A549 (cell line): ENCODE results near the gene TTF1.

Source experiments
- BHLHE40 ChIP-seq: IDR thresholded peaks from 2 replicates; pipeline ENCODE4 v1.6.1; 2012; ENCODE audit warnings: low read depth, low read length, inconsistent platforms
- EP300 ChIP-seq, 2 experiments: fragments of >200 bp; sonication (Bioruptor Twin); formaldehyde crosslinking; IDR thresholded peaks; 2 replicates in 1 of 2; 3 replicates in 1 of 2; pipeline ENCODE4 v1.6.1; 2016 to 2017
- FOXS1 ChIP-seq: fragments of 250-450 bp; sonication (Bioruptor Pico); IDR thresholded peaks from 2 replicates; pipeline ENCODE4 v1.5.0; 2020; ENCODE audit warnings: mild to moderate bottlenecking, moderate library complexity
- JUN ChIP-seq, 2 experiments: fragments of >200 bp; sonication (Bioruptor Twin); formaldehyde crosslinking; IDR thresholded peaks; 2 replicates in 1 of 2; 3 replicates in 1 of 2; pipeline ENCODE4 v1.6.1; 2016 to 2017
- KDM1A ChIP-seq: fragments of 200-600 bp; sonication (generic); IDR thresholded peaks from 2 replicates; pipeline ENCODE4 v1.6.1; 2016; ENCODE audit warnings: low read depth, mild to moderate bottlenecking
- MAFK ChIP-seq: fragments of 450-650 bp; IDR thresholded peaks from 2 replicates; pipeline ENCODE4 v1.6.1; 2014; ENCODE audit not compliant: partially characterized antibody
- NPAS2 ChIP-seq: fragments of 250-450 bp; sonication (Bioruptor Pico); IDR thresholded peaks from 2 replicates; pipeline ENCODE4 v1.8.0; 2022; ENCODE audit warnings: mild to moderate bottlenecking, moderate library complexity, borderline replicate concordance
- PHF8 ChIP-seq: fragments of 200-600 bp; sonication (generic); IDR thresholded peaks from 2 replicates; pipeline ENCODE4 v1.6.1; 2016; ENCODE audit warnings: low read depth, mild to moderate bottlenecking, antibody characterized with exemption, moderate library complexity, borderline replicate concordance
- POLR2A ChIP-seq: IDR thresholded peaks from 2 replicates; pipeline ENCODE4 v1.6.1; 2012; ENCODE audit warnings: mild to moderate bottlenecking, low read length
- RAD21 ChIP-seq, 2 experiments: fragments of >200 bp in 1 of 2; sonication (Bioruptor Twin) in 1 of 2; formaldehyde crosslinking in 1 of 2; IDR thresholded peaks in 1 of 2; conservative IDR thresholded peaks in 1 of 2; 2 replicates in 1 of 2; 3 replicates in 1 of 2; pipeline ENCODE4 v1.6.1; 2012 to 2018; ENCODE audit warnings: inconsistent platforms in 1 of 2
- TF ChIP-seq, protein P1 (sequence below): fragments of >200 bp; sonication (Bioruptor Twin); formaldehyde crosslinking; IDR thresholded peaks from 3 replicates; pipeline ENCODE4 v1.5.1; 2016
- TF ChIP-seq, protein P2 (sequence below): fragments of 200-600 bp; sonication (generic); IDR thresholded peaks from 2 replicates; pipeline ENCODE4 v1.6.1; 2016; ENCODE audit warnings: antibody characterized with exemption, mild to moderate bottlenecking, moderate library complexity

GRCh38 chr9:132407196-132407595, 556 bp upstream of the TTF1 start:
- TF ChIP-seq, protein P1, sequence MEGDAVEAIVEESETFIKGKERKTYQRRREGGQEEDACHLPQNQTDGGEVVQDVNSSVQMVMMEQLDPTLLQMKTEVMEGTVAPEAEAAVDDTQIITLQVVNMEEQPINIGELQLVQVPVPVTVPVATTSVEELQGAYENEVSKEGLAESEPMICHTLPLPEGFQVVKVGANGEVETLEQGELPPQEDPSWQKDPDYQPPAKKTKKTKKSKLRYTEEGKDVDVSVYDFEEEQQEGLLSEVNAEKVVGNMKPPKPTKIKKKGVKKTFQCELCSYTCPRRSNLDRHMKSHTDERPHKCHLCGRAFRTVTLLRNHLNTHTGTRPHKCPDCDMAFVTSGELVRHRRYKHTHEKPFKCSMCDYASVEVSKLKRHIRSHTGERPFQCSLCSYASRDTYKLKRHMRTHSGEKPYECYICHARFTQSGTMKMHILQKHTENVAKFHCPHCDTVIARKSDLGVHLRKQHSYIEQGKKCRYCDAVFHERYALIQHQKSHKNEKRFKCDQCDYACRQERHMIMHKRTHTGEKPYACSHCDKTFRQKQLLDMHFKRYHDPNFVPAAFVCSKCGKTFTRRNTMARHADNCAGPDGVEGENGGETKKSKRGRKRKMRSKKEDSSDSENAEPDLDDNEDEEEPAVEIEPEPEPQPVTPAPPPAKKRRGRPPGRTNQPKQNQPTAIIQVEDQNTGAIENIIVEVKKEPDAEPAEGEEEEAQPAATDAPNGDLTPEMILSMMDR: no peak
- TF ChIP-seq POLR2A (no peak), NPAS2 (CRISPR knock-in tag) (no peak), EP300 (IDR thresholded peaks at IDR 0.05) (no peak), JUN (IDR thresholded peaks at IDR 0.05) (no peak), FOXS1 (no peak), PHF8 (no peak), KDM1A (no peak), MAFK (no peak), BHLHE40 (no peak), RAD21 (conservative IDR thresholded peaks at IDR 0.05 in 1 of 2, IDR thresholded peaks at IDR 0.05 in 1 of 2) (no peak)
- TF ChIP-seq, protein P2, sequence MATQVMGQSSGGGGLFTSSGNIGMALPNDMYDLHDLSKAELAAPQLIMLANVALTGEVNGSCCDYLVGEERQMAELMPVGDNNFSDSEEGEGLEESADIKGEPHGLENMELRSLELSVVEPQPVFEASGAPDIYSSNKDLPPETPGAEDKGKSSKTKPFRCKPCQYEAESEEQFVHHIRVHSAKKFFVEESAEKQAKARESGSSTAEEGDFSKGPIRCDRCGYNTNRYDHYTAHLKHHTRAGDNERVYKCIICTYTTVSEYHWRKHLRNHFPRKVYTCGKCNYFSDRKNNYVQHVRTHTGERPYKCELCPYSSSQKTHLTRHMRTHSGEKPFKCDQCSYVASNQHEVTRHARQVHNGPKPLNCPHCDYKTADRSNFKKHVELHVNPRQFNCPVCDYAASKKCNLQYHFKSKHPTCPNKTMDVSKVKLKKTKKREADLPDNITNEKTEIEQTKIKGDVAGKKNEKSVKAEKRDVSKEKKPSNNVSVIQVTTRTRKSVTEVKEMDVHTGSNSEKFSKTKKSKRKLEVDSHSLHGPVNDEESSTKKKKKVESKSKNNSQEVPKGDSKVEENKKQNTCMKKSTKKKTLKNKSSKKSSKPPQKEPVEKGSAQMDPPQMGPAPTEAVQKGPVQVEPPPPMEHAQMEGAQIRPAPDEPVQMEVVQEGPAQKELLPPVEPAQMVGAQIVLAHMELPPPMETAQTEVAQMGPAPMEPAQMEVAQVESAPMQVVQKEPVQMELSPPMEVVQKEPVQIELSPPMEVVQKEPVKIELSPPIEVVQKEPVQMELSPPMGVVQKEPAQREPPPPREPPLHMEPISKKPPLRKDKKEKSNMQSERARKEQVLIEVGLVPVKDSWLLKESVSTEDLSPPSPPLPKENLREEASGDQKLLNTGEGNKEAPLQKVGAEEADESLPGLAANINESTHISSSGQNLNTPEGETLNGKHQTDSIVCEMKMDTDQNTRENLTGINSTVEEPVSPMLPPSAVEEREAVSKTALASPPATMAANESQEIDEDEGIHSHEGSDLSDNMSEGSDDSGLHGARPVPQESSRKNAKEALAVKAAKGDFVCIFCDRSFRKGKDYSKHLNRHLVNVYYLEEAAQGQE: no peak
